Dedifferentiated amniotic fluid mesenchymal stem cell (primary cell): ENCODE measurements around the gene PRG3.
"Not testable (repeated sequence)": the region's sequence is repeated elsewhere in the genome, so short reads cannot be mapped to it uniquely, and the experiment has no call there.

Source experiments
- DNase-seq: peaks from one replicate; pipeline ENCODE4 v3.0.0-alpha.2; 2016; ENCODE audit errors: extremely low spot score

Gene PRG3

DNA sequence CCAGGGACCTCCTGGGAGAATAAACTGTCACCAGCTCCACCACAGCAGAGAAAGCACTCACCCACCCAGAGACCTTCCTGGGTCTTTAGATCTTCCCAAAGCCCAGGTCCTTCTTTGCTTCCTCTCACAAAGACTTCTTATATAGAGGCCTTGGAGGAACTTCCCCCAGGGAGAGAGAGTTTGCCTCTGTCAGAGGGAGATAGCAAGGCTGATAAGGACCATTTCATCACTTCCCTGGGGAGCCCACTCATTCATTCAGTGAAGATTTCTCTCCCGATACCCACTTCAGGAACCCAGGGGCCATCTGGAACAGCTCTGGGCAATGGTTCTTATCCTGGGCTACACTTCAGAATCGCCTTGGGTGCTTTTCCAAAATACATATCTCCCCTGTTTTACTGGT lies 9.6 kb upstream of the PRG3 start, which contains the start of gene PRG2:
Gene PRG2 (minus strand): TSS at position 116 of the 400 bp plus-strand sequence. CDS start 706 bp downstream, outside the sequence.
- no peak for DNase-seq

DNA sequence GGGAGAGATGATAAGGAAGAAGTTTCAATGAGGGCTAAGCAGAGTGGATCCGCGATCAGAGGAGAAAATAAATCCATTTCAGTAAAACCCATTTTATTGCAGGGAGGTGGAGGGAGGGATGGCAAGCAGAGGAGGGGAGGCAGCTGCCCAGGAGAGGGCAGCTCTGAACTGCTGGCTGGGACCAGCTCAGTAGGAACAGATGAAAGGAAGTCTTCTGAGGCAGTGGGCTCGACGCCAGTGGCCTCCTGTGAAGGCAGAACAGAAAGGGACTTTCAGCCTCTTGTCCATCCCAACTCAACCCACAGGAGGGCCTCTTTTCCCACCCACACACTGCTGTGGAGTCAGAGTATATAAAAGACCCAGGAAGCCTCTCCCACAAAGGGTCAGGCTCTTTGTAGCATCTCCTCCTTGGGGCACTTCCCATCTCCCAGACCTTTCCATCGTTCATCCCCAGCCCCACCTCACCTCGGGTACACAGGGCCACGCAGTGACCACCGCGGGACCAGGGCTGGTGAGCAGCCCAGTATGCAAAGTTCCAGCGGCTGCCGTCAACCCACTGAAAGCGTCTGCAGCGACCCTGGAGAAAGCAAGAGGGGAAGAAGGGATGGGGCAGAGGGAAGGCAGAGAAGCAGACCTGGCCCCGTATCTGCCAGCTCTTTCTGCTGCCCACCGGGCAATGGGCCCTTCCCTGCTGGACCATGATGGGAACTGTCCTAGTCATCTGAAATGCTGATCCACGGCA lies 6.5 kb upstream of the PRG3 start:
- no peak for DNase-seq

DNA sequence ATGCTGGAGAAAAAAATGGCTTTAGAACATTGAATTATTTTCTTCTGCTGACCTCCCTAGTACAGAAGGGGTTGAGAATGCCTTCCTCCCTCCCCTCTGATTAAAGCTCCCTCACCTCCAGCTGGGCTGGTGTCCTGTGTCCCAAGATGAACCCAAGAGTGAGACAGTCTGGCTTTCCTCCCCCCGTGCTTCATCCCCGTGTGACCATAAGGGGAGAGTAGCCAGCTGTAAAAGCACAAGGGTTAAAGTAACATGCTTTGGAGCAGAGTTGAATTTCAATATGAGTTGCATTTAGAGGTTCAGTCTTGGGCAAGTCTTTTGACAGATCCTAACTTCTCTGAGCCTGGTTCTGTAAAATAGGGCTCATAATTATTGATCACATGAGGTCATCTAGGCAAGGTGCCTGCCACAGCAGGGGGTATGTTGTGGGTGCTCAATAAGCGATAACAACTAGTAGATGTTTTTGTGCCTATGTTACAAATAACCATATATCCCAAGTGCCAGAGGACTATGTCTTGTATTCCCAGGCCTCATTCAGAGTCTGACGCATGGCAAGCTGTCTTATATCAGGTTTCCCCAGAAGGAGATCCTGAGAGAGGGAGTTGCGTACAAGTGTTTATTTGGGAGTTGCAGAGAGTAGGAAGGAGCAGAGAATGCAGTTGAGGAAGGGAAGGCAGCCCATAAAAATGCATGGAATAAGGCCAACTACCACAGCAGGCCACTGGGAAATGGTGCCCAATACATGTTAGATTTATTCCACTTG lies 5.4 kb upstream of the PRG3 start:
- no peak for DNase-seq

DNA sequence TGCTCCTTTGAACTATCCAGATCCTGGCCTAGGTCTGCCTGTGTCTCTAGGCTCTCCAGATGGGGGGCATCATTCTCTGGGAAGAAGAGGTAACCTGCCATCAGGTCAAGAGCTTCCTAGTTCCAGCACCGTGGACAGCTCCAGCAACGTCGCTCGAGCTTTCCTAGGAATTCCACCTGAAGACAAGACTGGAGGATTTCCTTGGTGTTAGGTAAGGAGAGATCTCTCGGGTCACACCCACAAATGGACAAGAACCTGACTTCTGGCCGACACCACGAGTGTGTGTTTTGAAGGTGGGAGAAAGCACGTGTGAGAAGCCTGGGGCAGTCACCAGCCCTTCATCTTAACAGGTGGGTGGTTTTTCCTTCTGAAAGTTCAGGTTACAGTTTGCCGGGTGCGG lies 1.2 kb downstream of the PRG3 start:
- DNase-seq: no peak

DNA sequence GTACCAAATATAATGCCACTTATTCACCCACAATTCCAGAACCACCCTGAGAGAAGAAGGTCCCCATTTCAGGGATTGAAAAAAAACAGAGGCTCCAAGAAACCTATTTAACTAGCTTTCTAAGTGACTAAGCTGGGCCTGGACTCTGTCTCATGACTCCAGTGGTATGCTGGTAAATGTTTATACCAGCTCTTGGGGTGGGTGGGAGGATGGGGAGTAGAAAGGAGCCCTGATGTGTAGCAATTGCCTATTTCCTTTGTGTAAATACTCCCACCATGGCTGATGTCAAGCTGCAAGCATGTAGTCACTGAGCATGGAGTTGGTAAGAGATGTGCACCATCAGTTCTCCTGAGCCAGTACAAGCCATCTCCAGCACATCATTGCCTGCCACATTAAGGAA lies 2.8 kb downstream of the PRG3 start:
- no peak for DNase-seq

DNA sequence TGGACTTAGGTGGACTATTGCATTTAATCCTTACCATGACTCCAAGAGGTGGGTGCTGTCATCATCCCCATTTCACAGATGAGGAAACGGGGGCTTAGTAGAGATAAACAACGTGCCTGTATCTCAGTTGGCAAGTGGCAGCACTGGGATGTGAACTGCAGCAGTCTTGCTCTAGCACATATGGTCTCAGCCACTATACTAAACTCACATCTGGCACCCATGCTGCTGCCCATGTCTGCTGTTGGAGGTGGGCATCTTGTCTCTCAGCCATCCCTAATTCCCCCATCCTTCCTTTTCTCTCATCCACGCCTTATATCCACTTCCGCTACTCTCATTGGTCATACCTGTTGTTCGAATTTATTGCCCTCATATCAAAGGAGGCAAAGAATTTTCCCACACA lies 3.8 kb downstream of the PRG3 start:
- no peak for DNase-seq

DNA sequence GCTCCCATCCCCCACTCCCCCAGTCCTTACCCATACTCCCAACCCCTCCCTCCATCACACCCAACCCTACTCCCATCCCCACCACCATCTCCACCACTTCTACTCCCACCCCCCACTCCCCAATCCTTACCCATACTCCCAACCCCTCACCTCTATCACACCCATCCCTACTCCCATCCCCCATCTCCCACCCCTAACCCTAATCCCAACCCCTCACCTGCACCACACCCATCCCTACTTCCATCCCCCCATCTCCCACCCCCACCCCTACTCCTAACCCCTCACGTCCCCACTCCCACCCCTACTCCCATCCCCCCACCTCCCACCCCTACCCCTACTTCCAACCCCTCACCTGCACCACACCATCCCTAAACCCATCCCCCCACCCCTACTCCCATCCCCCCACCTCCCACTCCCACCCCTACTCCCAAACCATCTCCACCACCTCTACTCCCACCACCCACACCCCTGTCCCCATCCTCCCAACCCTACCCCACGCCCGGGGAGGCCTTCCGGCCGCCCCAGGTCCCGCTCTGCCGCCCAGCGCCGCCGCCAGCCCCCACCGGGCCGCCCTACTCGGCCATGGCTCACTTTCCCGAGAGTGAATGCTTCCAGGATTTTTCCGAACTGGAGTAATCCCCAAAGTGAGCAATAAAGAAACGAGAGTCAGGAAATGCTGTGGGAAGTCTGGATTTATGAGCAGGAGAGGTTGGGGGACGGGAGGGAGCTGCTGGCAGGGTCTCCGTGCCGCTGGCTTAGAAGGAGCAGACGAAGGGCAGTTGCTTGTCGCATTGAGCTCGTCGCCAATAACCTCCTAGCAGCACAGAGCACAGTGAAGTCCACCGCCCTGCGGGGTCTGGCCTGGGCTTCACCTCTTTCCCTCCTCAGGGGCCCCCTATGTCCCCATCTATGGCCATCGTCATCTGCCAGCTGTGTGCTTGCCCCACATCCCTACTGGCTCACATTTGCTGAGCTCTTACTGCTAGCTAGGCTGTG lies 4.6 kb downstream of the PRG3 start:
- no peak for DNase-seq

DNA sequence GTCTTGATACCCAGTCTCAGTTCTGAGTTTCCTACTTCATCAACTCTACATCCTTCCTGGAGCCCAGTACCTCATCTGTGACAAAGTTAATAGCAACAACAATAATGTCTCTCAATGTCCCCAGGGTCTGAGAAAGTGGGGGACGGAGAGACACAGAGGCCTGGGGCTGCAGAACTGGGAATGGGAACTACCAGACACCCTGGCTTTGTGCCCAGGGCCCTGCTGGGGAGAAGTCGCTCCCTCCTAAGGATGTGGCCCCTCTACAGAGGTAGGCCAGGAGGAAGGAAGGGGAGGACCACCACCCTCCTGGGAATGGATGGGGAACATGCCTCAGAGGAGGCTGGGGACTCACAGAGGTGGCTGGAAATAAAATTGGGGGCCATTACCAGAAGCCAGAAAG lies 5.5 kb downstream of the PRG3 start:
- DNase-seq: no peak

DNA sequence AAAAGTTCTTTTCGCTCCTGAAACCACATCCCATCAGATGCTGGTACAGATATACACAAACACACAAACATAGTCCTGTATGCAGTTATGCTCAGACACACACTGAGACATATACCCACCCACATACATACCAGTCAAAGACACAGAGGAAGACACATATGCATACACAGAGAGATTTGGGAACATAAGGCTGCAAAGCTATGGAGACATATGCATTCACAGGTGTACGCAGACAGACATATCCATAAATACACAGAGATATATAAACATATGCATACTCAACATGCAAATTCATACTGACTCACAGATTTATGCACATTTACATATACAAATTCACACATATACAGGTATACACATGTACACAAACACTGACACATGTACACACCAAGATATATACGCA lies 6.0 kb downstream of the PRG3 start:
- DNase-seq: no peak

DNA sequence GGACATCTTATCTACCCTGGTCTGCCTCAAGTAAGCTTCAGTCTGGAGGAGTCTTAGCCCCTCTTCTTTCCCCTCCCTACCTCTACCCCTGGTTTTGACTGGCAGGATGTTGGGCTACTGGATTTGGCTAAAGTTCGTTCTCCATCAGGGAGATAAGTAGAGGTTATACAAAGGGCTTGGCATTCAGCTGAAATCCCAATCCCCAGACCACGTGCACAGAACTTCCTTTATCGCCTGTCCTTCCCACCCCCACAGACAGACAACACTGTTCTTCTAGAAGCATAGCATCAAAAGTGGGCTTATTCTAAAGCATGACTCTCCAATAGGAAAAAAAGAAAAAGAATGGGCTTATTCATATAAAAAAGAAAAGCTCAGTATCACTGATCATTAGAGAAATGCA lies 7.8 kb downstream of the PRG3 start:
- no peak for DNase-seq

DNA sequence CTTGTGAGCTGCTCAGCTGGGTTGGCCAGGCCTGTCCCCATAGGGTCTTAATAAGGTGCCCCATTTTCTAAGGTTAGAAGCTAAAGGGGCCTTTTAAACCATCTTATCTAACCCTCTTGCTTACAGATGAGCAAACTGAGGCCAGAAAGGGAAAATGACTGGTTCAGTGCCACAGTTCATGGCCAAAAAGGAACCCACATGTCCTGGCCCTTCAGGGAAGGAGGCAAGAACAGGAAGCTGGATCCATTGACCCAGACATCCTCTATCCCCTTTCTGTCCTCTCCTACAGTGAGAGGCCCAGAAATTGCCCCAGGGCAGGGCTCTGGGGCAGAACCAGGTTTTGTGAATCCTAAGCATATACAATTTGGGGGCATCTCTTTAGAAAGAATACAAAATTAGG lies 10.0 kb downstream of the PRG3 start:
- no peak for DNase-seq

DNA sequence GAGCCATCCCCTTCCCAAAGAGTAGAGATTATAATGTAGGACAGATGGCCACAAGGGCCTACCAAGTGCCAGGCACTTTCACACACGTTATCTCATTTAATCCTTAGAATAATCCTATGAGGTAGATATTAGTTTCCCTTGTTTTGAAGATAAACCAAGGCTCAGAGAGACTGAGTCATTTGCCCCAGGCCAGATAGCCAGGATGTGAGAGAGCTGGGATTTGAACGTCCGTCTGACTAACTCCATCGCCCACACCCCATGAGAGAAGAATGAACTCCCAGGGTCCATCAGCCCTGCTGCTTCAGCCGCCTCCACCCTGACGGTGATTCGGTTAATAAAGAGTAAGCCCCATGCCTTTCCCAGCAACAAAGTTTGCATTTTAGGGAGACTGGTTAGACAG lies 10.7 kb downstream of the PRG3 start:
- peak; percentile 47 for DNase-seq

DNA sequence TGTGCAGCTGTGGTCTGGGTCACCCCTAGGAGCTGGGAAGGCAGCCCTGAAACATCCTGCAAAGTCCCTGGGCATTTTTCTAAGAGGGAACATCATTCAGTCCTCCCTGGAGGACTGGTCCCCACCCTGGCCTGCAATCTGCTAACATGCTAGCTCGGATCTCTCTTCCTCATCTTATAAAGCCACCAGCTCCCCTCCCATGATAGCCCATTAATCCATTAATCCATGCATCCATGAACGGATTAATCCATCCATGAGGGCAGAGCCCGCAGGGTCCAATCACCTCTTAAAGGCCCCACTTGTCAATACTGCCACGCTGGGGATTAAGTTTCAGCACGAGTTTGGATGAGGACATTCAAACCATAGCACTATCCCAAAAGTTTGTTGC lies 12.1 kb downstream of the PRG3 start:
- no peak for DNase-seq

DNA sequence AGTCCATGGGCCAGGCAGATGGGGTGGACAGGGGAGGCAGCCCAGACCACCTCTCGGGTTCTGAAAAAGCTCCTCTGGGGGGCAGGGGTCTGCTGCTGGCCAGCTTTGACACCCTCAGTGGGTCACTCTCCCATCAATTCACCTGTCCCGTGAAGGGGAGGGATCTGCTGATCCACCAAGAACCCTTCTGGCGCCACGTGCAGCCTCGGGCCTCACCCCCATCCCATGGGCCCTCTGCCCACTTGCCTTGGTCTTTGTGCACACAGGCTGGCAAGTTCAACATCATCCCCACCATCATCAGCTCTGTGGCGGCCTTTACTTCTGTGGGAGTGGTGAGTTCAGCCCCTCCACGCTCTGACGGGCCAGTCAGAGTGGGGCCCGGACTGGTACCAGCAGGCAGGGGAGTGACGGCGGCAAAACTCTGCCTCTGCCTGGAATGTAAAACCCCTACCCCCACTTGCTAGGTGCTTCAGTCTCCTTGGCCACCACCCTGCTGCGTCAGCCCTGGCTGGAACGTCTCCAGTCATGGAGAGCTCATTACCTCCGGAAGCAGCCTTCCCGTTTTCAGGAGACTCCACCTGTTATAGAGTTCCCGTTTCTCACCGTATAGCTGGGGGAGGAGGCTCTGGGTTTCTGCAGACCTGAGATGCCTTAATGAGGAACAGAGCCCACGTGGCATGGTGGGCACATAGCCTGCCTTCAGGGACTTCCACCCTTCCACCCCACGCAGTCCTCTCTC lies 12.7 kb downstream of the PRG3 start:
- DNase-seq: no peak

DNA sequence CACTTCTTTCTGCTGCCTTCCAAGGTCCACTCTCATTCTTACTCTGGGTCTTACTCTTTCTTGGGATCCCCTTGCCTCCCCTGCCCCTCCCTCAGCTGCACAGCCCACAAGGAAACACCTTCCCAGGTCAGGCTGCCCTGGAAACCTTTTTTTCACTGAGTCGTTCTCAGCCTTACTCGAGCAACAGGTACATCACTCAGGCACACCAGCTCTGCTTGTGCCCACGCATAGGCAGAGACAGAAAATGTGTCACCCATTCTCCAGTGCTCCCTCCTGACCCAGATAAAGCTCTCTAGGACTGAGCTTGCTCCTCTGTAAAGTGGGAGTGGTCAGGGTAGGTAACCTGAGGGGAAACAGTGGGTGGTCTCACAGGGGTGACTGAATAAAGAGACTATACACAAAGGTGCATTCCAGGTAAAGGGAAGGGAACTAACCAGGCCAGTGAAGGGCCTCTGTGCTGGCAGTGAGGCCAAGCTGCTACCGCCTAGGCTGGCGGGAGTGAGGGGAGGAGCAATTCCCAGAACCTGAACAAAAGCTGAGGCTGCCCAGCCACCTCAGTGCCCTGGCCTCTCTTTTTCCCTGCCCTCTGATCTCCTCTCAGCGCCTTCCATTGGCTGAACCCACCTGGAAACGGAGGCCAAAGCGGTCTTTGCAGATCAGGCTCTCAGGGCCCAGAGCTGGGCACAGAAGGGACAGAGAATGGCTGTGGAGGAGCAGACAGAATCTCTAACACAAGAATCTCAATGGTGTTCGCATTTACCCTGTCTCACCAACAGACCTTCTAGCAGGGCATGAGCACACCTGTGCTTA lies 15.9 kb downstream of the PRG3 start:
- DNase-seq: no peak

DNA sequence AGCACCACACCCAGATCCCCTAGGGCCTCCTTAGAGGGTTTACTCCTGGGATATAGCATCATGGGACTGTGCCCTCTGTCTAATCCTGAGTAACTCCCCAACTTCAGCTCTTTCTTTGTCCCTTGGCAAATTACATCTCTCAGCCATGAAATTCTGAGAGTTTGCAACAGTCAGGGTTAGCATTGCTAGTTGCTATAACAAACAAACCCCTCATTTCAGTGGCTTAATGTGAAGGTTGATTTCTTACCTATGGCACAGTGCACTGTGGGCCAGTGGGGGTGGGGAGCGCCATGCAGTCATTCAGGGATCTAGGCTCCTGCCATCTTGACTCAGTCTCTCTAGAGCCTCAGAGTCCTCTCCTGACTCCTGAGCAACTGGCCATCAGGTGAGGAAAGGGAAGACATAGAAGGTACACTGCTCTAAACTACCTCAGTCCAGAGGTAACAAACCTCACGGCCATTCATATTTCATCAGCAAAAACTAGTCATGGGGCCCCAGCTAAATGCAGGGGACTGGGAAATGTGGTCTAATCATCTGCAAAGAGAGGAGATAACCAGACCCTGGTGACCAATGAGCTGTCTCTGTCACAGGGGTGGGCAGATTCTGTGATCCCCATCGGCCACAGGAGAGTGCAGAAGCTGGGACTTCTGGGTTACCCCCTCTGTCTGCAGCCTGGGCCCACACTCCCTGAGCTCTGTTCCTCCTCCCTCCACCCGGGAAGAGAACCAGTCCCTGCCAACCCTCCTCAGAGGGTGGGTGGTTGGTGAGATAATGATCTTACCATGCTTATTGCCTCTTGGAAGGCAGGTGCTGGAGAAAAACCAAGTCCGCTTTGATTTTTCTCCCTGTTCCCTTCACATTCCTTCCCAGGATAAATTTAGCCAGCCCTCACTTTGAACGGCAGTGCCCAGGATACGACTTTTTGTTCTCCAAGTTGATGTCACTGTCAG lies 17.5 kb downstream of the PRG3 start:
- DNase-seq: no peak

DNA sequence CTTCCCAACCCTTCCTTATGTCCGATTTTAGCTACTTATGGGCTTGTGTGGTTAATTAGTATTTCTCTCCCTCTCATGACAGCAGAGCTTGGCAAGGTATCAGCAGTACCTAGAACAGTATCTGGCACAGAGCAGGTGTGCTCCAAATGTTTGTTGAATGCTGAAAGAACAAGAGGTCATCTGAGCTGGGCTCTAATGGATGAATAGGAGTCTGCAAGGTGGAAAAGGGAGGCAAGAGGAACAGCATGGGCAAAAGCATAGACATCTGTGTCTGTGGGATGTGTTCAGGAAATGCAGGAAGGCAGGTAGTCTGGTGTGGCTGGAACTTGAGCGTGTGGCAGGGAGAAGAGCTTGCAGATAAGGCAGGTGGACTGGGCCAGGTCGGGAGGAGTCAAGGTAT lies 19.0 kb downstream of the PRG3 start:
- no peak for DNase-seq

DNA sequence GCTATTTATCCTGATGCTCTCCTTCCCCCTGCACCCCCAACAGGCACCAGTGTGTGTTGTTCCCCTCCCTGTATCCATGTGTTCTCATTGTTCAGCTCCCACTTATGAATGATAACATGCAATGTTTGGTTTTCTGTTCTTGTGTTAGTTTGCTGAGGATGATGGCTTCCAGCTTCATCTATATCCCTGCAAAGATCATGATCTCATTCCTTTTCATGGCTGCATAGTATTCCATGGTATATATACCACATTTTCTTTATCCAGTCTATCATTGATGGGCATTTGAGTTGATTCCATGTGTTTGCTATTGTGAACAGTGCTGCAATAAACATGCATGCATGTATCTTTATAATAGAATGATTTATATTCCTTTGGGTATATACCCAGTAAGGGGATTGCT lies 19.5 kb downstream of the PRG3 start:
- not testable (repeated sequence) for DNase-seq

DNA sequence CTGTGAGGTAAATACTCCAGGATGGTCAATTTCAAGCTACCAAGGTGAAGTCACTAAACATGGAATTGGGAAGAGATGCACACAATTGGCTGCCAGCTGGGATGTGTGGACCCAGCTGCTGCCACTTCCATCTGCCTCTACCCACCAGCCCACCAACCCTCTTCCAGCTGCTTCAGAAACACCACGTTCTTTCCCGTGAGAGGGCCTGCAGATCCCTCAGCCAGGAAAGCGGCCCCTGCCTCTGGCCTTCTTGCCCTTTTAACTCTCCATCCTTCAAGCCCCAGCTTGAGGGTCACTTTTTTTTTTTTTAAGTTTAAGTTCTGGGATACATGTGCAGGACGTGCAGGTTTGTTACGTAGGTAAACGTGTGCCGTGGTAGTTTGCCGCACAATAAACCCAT lies 20.0 kb downstream of the PRG3 start:
- no peak for DNase-seq
